Mucosa of stomach (tissue), 1 donor: ENCODE data around the gene S100A5.
"Not testable (repeated sequence)": the region's sequence is repeated elsewhere in the genome, so short reads cannot be mapped to it uniquely, and the experiment has no call there.

ENCODE experiments used
- H3K27me3 ChIP-seq: one replicate; pipeline ENCODE4 v1.7.0; 2013; ENCODE audit warnings: mild to moderate bottlenecking, low read length; ENCODE audit not compliant: control insufficient read depth, insufficient read depth
- H3K36me3 ChIP-seq: one replicate; pipeline ENCODE4 v1.7.0; 2013; ENCODE audit warnings: low read length; ENCODE audit not compliant: control insufficient read depth, insufficient read depth
- H3K4me1 ChIP-seq: one replicate; pipeline ENCODE4 v1.7.0; 2013; ENCODE audit warnings: mild to moderate bottlenecking, low read length; ENCODE audit not compliant: control insufficient read depth, insufficient read depth
- H3K4me3 ChIP-seq: one replicate; pipeline ENCODE4 v1.7.0; 2013; ENCODE audit warnings: low read length
- H3K9ac ChIP-seq: one replicate; pipeline ENCODE4 v1.7.0; 2013; ENCODE audit warnings: mild to moderate bottlenecking, low read length, moderate library complexity
- H3K9me3 ChIP-seq: one replicate; pipeline ENCODE4 v1.7.0; 2013; ENCODE audit warnings: mild to moderate bottlenecking, low read length, moderate library complexity; ENCODE audit not compliant: control insufficient read depth
- donor health status: Pancreatic carcinoma.

S100A5 gene

GRCh38 chr1:153565529-153566374 lies 25.0 kb upstream of the S100A5 start, which contains the start of gene S100A2:
TSS of gene S100A2 (minus strand) at chr1:153565844. CDS start at chr1:153563877, 1,967 bp downstream.
- Histone ChIP-seq H3K4me3 (no peak within 1 kb of the TSS), H3K27me3 (no peaks in the 10 kb centered on the region), H3K4me1 (peaks cover 39% of the 10 kb centered on the region), H3K9me3 (no peaks in the 10 kb centered on the region), H3K36me3 (no peaks in the 10 kb centered on the region), H3K9ac (peak within 1 kb of the TSS; percentile 84)

- Histone ChIP-seq H3K9me3 (no peaks in the 10 kb centered on the region), H3K4me3 (no peak overlapping the region), H3K9ac (no peak overlapping the region), H3K36me3 (no peaks in the 10 kb centered on the region), H3K4me1 (peaks cover 38% of the 10 kb centered on the region), H3K27me3 (no peaks in the 10 kb centered on the region)
Measured at GRCh38 chr1:153563991-153564390, 23.3 kb upstream of the S100A5 start.

- Histone ChIP-seq H3K36me3 (no peaks in the 10 kb centered on the region), H3K4me3 (no peak overlapping the region), H3K9ac (no peak overlapping the region), H3K4me1 (peaks cover 33% of the 10 kb centered on the region), H3K27me3 (no peaks in the 10 kb centered on the region), H3K9me3 (no peaks in the 10 kb centered on the region)
Measured at GRCh38 chr1:153563483-153563901, 22.8 kb upstream of the S100A5 start.

- H3K9ac ChIP-seq, H3K4me3 ChIP-seq, H3K36me3 ChIP-seq, H3K27me3 ChIP-seq, H3K9me3 ChIP-seq: not testable (repeated sequence)
- peaks cover 19% of the 10 kb centered on the region for H3K4me1 ChIP-seq
Measured at GRCh38 chr1:153562021-153562420, 21.3 kb upstream of the S100A5 start.

GRCh38 chr1:153561466-153561985 lies 20.8 kb upstream of the S100A5 start:
- Histone ChIP-seq H3K4me3 (no peak overlapping the region), H3K9ac (no peak overlapping the region), H3K4me1 (peaks cover 14% of the 10 kb centered on the region), H3K9me3 (no peaks in the 10 kb centered on the region), H3K27me3 (no peaks in the 10 kb centered on the region), H3K36me3 (no peaks in the 10 kb centered on the region)

- no peaks in the 10 kb centered on the region for H3K27me3 ChIP-seq
- H3K4me1 ChIP-seq: peaks cover 8% of the 10 kb centered on the region
- no peak overlapping the region for H3K9ac ChIP-seq
- H3K9me3 ChIP-seq: no peaks in the 10 kb centered on the region
- no peaks in the 10 kb centered on the region for H3K36me3 ChIP-seq
- H3K4me3 ChIP-seq: no peak overlapping the region
Measured at GRCh38 chr1:153560771-153561465, 20.2 kb upstream of the S100A5 start.

GRCh38 chr1:153560241-153560640 lies 19.5 kb upstream of the S100A5 start:
- Histone ChIP-seq H3K9me3 (no peaks in the 10 kb centered on the region), H3K27me3 (no peaks in the 10 kb centered on the region), H3K4me1 (peaks cover 1% of the 10 kb centered on the region), H3K4me3 (no peak overlapping the region), H3K9ac (no peak overlapping the region), H3K36me3 (no peaks in the 10 kb centered on the region)

GRCh38 chr1:153557877-153558276 lies 17.1 kb upstream of the S100A5 start:
- Histone ChIP-seq H3K27me3 (no peaks in the 10 kb centered on the region), H3K4me1 (peaks cover 10% of the 10 kb centered on the region), H3K9ac (no peak overlapping the region), H3K9me3 (no peaks in the 10 kb centered on the region), H3K36me3 (no peaks in the 10 kb centered on the region), H3K4me3 (no peak overlapping the region)

GRCh38 chr1:153556348-153556747 lies 15.6 kb upstream of the S100A5 start:
- no peak overlapping the region for H3K9ac ChIP-seq
- H3K4me1 ChIP-seq: peaks cover 10% of the 10 kb centered on the region
- no peaks in the 10 kb centered on the region for H3K36me3 ChIP-seq
- no peaks in the 10 kb centered on the region for H3K27me3 ChIP-seq
- no peak overlapping the region for H3K4me3 ChIP-seq
- no peaks in the 10 kb centered on the region for H3K9me3 ChIP-seq

- Histone ChIP-seq H3K9ac (no peak overlapping the region), H3K4me3 (no peak overlapping the region), H3K4me1 (peaks cover 18% of the 10 kb centered on the region), H3K36me3 (no peaks in the 10 kb centered on the region), H3K27me3 (no peaks in the 10 kb centered on the region), H3K9me3 (no peaks in the 10 kb centered on the region)
Measured at GRCh38 chr1:153553830-153554541, 13.3 kb upstream of the S100A5 start.

GRCh38 chr1:153553096-153553495 lies 12.4 kb upstream of the S100A5 start:
- Histone ChIP-seq H3K4me1 (peaks cover 27% of the 10 kb centered on the region), H3K9ac (no peak overlapping the region), H3K27me3 (no peaks in the 10 kb centered on the region), H3K9me3 (no peaks in the 10 kb centered on the region), H3K36me3 (no peaks in the 10 kb centered on the region), H3K4me3 (no peak overlapping the region)

GRCh38 chr1:153552335-153552734 lies 11.6 kb upstream of the S100A5 start:
- H3K4me1 ChIP-seq: peaks cover 34% of the 10 kb centered on the region
- no peak overlapping the region for H3K9ac ChIP-seq
- H3K9me3 ChIP-seq: no peaks in the 10 kb centered on the region
- no peaks in the 10 kb centered on the region for H3K36me3 ChIP-seq
- no peak overlapping the region for H3K4me3 ChIP-seq
- no peaks in the 10 kb centered on the region for H3K27me3 ChIP-seq
